Camera-type eye (tissue), 1 donor: ENCODE measurements around the gene OR51B6. TPM values are rescaled to one million over a fixed set of nuclear protein-coding genes. Genes with fewer than 3 reads are reported as not detected.

Experiments used
- total RNA-seq: library from RNA; depleted of rRNA; stranded (reverse); fragments of >200 nt; gene quantifications from one replicate; pipeline ENCODE4 v1.2.3, GENCODE V29; 2014

Gene OR51B6
- total RNA-seq: not detected

GRCh38 chr11:5351208-5351607 is at the start of gene OR51B6:
Gene OR51B6 (plus strand): TSS chr11:5351508. CDS start chr11:5351508, 0 bp downstream.

GRCh38 chr11:5301846-5302245 is 49.5 kb upstream of the OR51B6 start, which contains the start of gene OR51B4:
Gene OR51B4 (minus strand): TSS chr11:5301946. CDS start chr11:5301946, 0 bp downstream.

GRCh38 chr11:5324197-5324596 is 27.1 kb upstream of the OR51B6 start, which contains the start of gene OR51B2:
Gene OR51B2 (minus strand): TSS chr11:5324297. CDS start chr11:5324297, 0 bp downstream.

GRCh38 chr11:5343474-5344335 is 7.6 kb upstream of the OR51B6 start, which contains the start of gene OR51B5:
Gene OR51B5 (minus strand): TSS chr11:5343524. CDS start chr11:5343524, 0 bp downstream.

GRCh38 chr11:5383576-5383975 is 32.3 kb downstream of the OR51B6 start, which contains the start of gene OR51M1:
Gene OR51M1 (plus strand): TSS chr11:5383812. CDS start chr11:5389399, 5,587 bp downstream.

Other genes with a start within 250 kb of the OR51B6 start
- not detected for gene OR52A5, start 213.2 kb upstream of the OR51B6 start, total RNA-seq
- gene OR52A1, start 196.8 kb upstream of the OR51B6 start, total RNA-seq: not detected
- not detected for gene OR51V1, start 150.8 kb upstream of the OR51B6 start, total RNA-seq
- gene HBB, start 124.4 kb upstream of the OR51B6 start, total RNA-seq: 165 TPM
- not detected for gene HBD, start 117.0 kb upstream of the OR51B6 start, total RNA-seq
- gene HBG1, start 101.7 kb upstream of the OR51B6 start, total RNA-seq: 6.3 TPM
- 1,428 TPM for gene HBG2, start 96.7 kb upstream of the OR51B6 start, total RNA-seq
- gene HBE1, start 81.6 kb upstream of the OR51B6 start, total RNA-seq: 1.5 TPM
- gene OR51B4, start 49.6 kb upstream of the OR51B6 start, total RNA-seq: not detected
- gene OR51B2, start 27.2 kb upstream of the OR51B6 start, total RNA-seq: 0.44 TPM
- 0.99 TPM for gene OR51B5, start 8.0 kb upstream of the OR51B6 start, total RNA-seq
- not detected for gene OR51M1, start 32.3 kb downstream of the OR51B6 start, total RNA-seq
- not detected for gene OR51Q1, start 70.6 kb downstream of the OR51B6 start, total RNA-seq
- not detected for gene OR51I1, start 90.0 kb downstream of the OR51B6 start, total RNA-seq
- gene OR51I2, start 97.8 kb downstream of the OR51B6 start, total RNA-seq: not detected
- gene OR52D1, start 137.2 kb downstream of the OR51B6 start, total RNA-seq: not detected
- 0.88 TPM for gene UBQLN3, start 158.4 kb downstream of the OR51B6 start, total RNA-seq
- 1.2 TPM for gene UBQLNL, start 165.2 kb downstream of the OR51B6 start, total RNA-seq
- gene OR52H1, start 197.0 kb downstream of the OR51B6 start, total RNA-seq: 0.66 TPM
- gene OR52B6, start 229.4 kb downstream of the OR51B6 start, total RNA-seq: not detected
- gene TRIM6, start 245.1 kb downstream of the OR51B6 start, total RNA-seq: 5.8 TPM